HEK293 (cell line): ENCODE measurements around the gene FAM229B.

Experiments
- BCL11B ChIP-seq: fragments of 450-650 bp; formaldehyde crosslinking; IDR thresholded peaks from 2 replicates; pipeline ENCODE4 v1.5.1; 2016; ENCODE audit warnings: low read depth, missing biosample characterization, missing genetic modification characterization
- CTCF ChIP-seq: fragments of 450-650 bp; formaldehyde crosslinking; IDR thresholded peaks from 2 replicates; pipeline ENCODE4 v1.5.1; 2016; ENCODE audit warnings: missing biosample characterization, missing genetic modification characterization
- ELK4 ChIP-seq: IDR thresholded peaks from 2 replicates; pipeline ENCODE4 v1.6.1; 2011; ENCODE audit warnings: mild to moderate bottlenecking, low read depth, low read length, borderline replicate concordance
- REST ChIP-seq: fragments of 450-650 bp; formaldehyde crosslinking; IDR thresholded peaks from 2 replicates; pipeline ENCODE4 v1.5.1; 2016; ENCODE audit warnings: missing biosample characterization, missing genetic modification characterization
- SALL2 ChIP-seq: fragments of 450-650 bp; formaldehyde crosslinking; IDR thresholded peaks from 2 replicates; pipeline ENCODE4 v1.5.0; 2017; ENCODE audit warnings: missing biosample characterization, mild to moderate bottlenecking, missing genetic modification characterization, borderline replicate concordance
- TSHZ1 ChIP-seq: fragments of 450-650 bp; formaldehyde crosslinking; IDR thresholded peaks from 2 replicates; pipeline ENCODE4 v1.5.1; 2016; ENCODE audit warnings: missing biosample characterization, missing genetic modification characterization, borderline replicate concordance
- ZBTB10 ChIP-seq: fragments of 450-650 bp; formaldehyde crosslinking; IDR thresholded peaks from 2 replicates; pipeline ENCODE4 v1.5.1; 2016; ENCODE audit warnings: missing biosample characterization, missing genetic modification characterization
- ZNF155 ChIP-seq: fragments of 450-650 bp; formaldehyde crosslinking; IDR thresholded peaks from 2 replicates; pipeline ENCODE4 v1.5.1; 2016; ENCODE audit warnings: missing biosample characterization, missing genetic modification characterization
- ZNF548 ChIP-seq: fragments of 450-650 bp; formaldehyde crosslinking; IDR thresholded peaks from 2 replicates; pipeline ENCODE4 v1.5.1; 2016; ENCODE audit warnings: missing biosample characterization, missing genetic modification characterization

GRCh38 chr6:112065426-112065986 is 21.9 kb upstream of the FAM229B start:
- TF ChIP-seq CTCF (tag by site-specific recombination) (no peak), ZNF155 (no peak), BCL11B (no peak), ELK4 (no peak), ZNF548 (tag by site-specific recombination) (no peak), REST (no peak), SALL2 (tag by site-specific recombination) (no peak), ZBTB10 (tag by site-specific recombination) (no peak), TSHZ1 (tag by site-specific recombination) (no peak)
